Neural crest cell (in vitro differentiated cells): ENCODE measurements around the gene KRT85. TPM values are rescaled to one million over a fixed set of nuclear protein-coding genes. Genes with fewer than 3 reads are reported as not detected.

ENCODE experiments used
- DNase-seq: peaks from one replicate; pipeline ENCODE4 v3.0.0; 2021; ENCODE audit warnings: low read depth, mixed read lengths, low spot score
- H3K27ac Mint-ChIP-seq: one replicate; pipeline ENCODE4 v1.8.0; 2021; ENCODE audit warnings: mild to moderate bottlenecking, mixed read lengths; ENCODE audit not compliant: unreplicated experiment
- H3K27me3 Mint-ChIP-seq: 2 replicates; pipeline ENCODE4 v1.8.0; 2021; ENCODE audit warnings: low read depth, mild to moderate bottlenecking, mixed read lengths
- H3K36me3 Mint-ChIP-seq: 2 replicates; pipeline ENCODE4 v1.8.0; 2021; ENCODE audit warnings: low read depth, mild to moderate bottlenecking, mixed read lengths
- H3K4me1 Mint-ChIP-seq: 2 replicates; pipeline ENCODE4 v1.8.0; 2021; ENCODE audit warnings: mixed read lengths
- H3K4me3 Mint-ChIP-seq: one replicate; pipeline ENCODE4 v1.8.0; 2021; ENCODE audit warnings: mild to moderate bottlenecking, mixed read lengths
- H3K9me3 Mint-ChIP-seq: 2 replicates; pipeline ENCODE4 v1.8.0; 2021; ENCODE audit warnings: mixed read lengths
- total RNA-seq: library from RNA; stranded (reverse); gene quantifications from 2 replicates; pipeline ENCODE4 v1.2.1, GENCODE V29; 2021
- TF ChIP-seq, protein P1 (sequence below): fragments of 200-600 bp; sonication (generic); conservative IDR thresholded peaks from 2 replicates; pipeline ENCODE4 v1.5.0; 2021; ENCODE audit warnings: antibody characterized with exemption, mild to moderate bottlenecking

The KRT85 gene
- total RNA-seq, 1 donor from 2014 or later = not detected

- H3K9me3 Mint-ChIP-seq = no peaks in the 10 kb centered on the region
- H3K27ac Mint-ChIP-seq = no peak overlapping the region
- no peaks in the 10 kb centered on the region for H3K36me3 Mint-ChIP-seq
- no peaks in the 10 kb centered on the region for H3K4me1 Mint-ChIP-seq
- no peak overlapping the region for H3K4me3 Mint-ChIP-seq
- no peak for DNase-seq
- TF ChIP-seq, protein P1, sequence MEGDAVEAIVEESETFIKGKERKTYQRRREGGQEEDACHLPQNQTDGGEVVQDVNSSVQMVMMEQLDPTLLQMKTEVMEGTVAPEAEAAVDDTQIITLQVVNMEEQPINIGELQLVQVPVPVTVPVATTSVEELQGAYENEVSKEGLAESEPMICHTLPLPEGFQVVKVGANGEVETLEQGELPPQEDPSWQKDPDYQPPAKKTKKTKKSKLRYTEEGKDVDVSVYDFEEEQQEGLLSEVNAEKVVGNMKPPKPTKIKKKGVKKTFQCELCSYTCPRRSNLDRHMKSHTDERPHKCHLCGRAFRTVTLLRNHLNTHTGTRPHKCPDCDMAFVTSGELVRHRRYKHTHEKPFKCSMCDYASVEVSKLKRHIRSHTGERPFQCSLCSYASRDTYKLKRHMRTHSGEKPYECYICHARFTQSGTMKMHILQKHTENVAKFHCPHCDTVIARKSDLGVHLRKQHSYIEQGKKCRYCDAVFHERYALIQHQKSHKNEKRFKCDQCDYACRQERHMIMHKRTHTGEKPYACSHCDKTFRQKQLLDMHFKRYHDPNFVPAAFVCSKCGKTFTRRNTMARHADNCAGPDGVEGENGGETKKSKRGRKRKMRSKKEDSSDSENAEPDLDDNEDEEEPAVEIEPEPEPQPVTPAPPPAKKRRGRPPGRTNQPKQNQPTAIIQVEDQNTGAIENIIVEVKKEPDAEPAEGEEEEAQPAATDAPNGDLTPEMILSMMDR = no peak
- H3K27me3 Mint-ChIP-seq = peaks cover 14% of the 10 kb centered on the region
Measured at GRCh38 chr12:52387859-52388258, 20.6 kb upstream of the KRT85 start.

DNA sequence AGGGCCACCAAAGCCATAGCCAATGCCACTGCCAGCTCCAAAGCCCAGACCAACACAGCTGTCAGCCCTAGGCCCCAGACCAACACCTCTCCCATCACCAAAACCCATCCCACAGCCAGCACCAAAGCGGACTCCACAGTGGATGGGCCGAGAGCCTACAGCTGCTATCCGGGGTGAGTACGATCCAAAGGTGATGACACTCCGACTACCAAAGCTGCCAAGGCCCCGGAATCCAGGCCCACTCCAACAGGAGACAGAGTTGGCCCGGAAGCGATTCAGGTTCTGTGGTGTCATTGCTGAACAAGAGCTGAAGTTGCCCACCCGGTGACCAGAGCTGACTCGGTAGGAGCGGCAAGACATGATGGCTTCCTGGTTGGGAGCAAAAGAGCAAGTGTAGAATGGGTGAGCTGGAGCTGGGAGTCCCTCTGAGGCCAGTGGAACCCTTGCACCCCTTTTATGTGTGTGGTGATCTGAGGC is 18.0 kb upstream of the KRT85 start, which contains the start of gene KRT84:
KRT84 (minus strand) TSS at position 427 of the 477 bp plus-strand sequence; CDS start at position 360, 67 bp downstream.
- DNase-seq = no peak
- Mint-ChIP-seq H3K9me3 (no peaks in the 10 kb centered on the region), H3K4me1 (no peaks in the 10 kb centered on the region), H3K27ac (no peak within 1 kb of the TSS), H3K27me3 (peaks cover 14% of the 10 kb centered on the region), H3K36me3 (no peaks in the 10 kb centered on the region), H3K4me3 (no peak within 1 kb of the TSS)
- TF ChIP-seq, protein P1 = no peak

- no peak for DNase-seq
- TF ChIP-seq, protein P1 = no peak
- H3K27me3 Mint-ChIP-seq = peaks cover 3% of the 10 kb centered on the region
- H3K4me1 Mint-ChIP-seq = no peaks in the 10 kb centered on the region
- H3K9me3 Mint-ChIP-seq = no peaks in the 10 kb centered on the region
- H3K4me3 Mint-ChIP-seq = no peak overlapping the region
- no peak overlapping the region for H3K27ac Mint-ChIP-seq
- H3K36me3 Mint-ChIP-seq = no peaks in the 10 kb centered on the region
Measured at GRCh38 chr12:52383331-52383730, 16.1 kb upstream of the KRT85 start.

- TF ChIP-seq, protein P1 = no peak
Measured at GRCh38 chr12:52382854-52383253, 15.6 kb upstream of the KRT85 start.

DNA sequence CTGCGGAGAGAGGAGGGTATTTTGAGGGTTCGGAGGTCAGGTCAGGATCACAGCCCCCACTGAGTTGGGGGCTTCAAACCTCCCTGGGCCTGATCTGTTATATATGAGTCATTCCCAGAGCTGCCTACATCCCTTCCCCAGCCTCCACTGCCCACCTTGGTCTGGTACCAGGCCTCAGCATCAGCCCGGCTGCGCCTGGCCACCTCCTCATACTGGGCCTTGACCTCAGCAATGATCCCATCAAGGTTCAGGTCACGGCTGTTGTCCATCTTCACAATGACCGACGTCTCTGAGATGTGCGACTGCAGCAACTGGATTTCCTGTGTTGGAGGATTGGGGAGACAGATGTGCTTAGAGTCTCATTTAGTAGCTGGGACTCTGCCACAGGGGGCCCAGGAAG is 13.9 kb upstream of the KRT85 start:
- H3K27me3 Mint-ChIP-seq = no peaks in the 10 kb centered on the region
- no peaks in the 10 kb centered on the region for H3K4me1 Mint-ChIP-seq
- H3K9me3 Mint-ChIP-seq = no peaks in the 10 kb centered on the region
- no peak overlapping the region for H3K4me3 Mint-ChIP-seq
- no peak for DNase-seq
- H3K27ac Mint-ChIP-seq = no peak overlapping the region
- TF ChIP-seq, protein P1 = no peak
- no peaks in the 10 kb centered on the region for H3K36me3 Mint-ChIP-seq

More at GRCh38 chr12:52382854-52383253, 15.6 kb upstream of the KRT85 start:
- H3K36me3 Mint-ChIP-seq = no peaks in the 10 kb centered on the region
- DNase-seq = no peak
- no peak overlapping the region for H3K4me3 Mint-ChIP-seq
- H3K9me3 Mint-ChIP-seq = no peaks in the 10 kb centered on the region
- no peaks in the 10 kb centered on the region for H3K4me1 Mint-ChIP-seq
- peaks cover 3% of the 10 kb centered on the region for H3K27me3 Mint-ChIP-seq
- no peak overlapping the region for H3K27ac Mint-ChIP-seq

- Mint-ChIP-seq H3K4me1 (no peaks in the 10 kb centered on the region), H3K27ac (no peak overlapping the region), H3K4me3 (no peak overlapping the region), H3K36me3 (no peaks in the 10 kb centered on the region), H3K27me3 (no peaks in the 10 kb centered on the region), H3K9me3 (no peaks in the 10 kb centered on the region)
- TF ChIP-seq, protein P1 = peak; percentile 51
- peak; percentile 27 for DNase-seq
Measured at GRCh38 chr12:52380271-52380694, 13.0 kb upstream of the KRT85 start.
